Right lung (tissue), 5 donors: Measurements from ENCODE around the gene POLR3E. TPM values are rescaled to one million over a fixed set of nuclear protein-coding genes. Genes with fewer than 3 reads are reported as not detected.
"Not testable (repeated sequence)": the region's sequence is repeated elsewhere in the genome, so short reads cannot be mapped to it uniquely, and the experiment has no call there.

Experiments
- DNase-seq, 2 donors: peaks; one replicate each; pipeline ENCODE4 v3.0.0-alpha.2; 2013
- polyA plus RNA-seq, 5 donors: library from polyadenylated mRNA; unstranded; fragments of 120-200 nt; gene quantifications; one replicate each; pipeline versions ENCODE4 v1.2.1 to v1.2.3, GENCODE V29; 2013; ENCODE audit warnings: inconsistent platforms in 1 of 5, low replicate concordance in 1 of 5; ENCODE audit not compliant: insufficient read length in 5 of 5, insufficient read depth in 1 of 5

The POLR3E gene
- polyA plus RNA-seq, 5 donors, result 48.8 to 65.6 (median 49.7) TPM

DNA sequence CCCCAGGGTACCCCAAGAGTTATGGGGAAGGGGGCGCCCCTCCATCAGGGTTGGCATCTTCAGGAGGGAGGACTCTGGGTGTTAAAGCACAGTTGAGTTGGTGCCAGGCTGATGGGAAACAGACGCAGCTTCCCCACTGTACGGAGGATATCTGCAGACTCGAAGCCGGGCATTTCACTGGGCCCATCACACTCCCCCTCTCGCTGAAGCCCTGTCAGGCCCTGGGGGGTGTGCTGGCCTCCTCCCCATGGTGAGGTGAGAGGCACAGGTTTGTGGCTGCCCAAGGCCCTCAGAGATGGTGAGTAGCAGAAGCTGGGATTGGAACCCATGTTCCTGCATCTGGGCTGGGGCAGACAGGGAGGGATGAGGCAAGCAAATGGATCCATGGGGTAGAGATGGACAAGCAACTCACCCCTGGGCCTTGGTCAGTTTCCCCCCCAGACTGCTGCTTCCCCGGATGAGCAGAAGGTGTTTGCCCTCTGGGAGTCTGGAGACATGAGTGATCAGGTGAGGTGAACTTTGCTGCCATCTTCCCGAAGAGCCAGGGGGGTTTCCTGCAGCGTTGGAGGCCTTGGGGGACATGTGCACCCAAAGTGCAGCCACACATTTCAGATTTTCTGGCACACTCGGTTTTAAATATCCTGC lies 31.0 kb downstream of the POLR3E start:
- DNase-seq, result no peak

DNA sequence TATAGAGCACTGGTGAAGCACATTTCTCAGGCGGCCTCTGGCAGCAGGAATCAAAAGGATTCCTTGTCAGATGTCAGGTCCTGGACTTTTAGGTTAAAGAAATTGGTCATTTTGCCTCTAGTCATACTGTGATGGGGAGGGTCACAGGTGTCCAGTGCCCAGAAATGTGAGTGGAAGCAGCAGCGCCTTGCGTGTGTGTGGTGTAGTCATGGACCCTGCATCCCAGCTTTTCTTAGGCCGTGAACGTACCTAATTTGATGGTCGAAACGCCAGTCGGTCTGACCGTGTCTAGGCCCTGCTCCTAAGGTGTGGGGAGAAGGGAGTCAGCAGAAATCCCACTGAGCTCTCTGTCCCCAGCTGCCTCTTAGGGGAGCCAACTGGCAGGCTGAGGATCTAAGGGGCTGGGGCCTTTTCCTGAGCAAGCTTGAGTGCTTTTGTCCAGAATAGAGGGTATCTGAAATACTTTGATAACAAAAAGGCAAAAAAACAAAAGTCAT lies 32.0 kb downstream of the POLR3E start:
- no peak for DNase-seq

DNA sequence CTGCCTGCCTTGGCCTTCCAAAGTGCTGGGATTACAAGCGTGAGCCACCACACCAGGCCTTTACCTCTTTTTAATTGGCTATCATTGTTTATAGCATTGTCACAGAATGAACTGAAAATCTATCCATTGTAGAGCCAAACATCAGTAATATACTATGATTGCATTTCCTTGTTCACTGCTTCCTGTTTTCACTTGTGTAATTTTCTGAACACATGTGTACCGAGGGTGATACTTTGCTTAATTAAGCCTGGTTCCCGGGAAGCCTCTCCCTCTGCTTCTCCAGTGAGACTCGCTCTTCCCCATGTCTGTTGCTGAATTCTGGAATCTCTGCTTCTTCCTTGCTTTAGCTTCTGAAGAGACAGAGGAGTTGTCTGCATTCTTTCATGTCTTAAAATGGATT lies 33.1 kb downstream of the POLR3E start:
- no peak for DNase-seq

DNA sequence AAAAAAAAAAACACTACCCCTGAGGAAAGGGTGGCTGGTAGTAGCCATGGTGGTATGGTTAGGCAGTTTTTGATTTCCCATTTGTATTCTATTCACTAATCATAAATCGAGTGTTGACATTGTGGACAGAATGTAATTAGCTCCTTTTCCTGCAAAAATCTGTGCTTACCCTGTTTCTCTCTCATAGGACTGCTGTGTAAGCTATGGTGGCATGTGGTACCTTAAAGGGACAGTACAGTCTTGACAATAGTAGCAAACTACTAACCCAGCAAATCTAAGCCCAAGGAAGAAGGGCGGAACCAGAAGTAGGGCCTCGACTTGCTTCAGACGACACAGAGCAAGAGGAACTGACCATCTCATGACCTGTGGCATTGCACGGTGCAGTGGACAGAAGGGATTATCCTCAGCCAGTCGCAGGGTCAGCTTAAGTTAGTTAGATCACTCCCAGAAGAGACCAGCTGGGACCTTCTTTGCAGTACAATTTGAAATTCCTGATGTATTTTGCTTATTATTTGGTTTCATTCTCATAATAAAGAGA lies 36.3 kb downstream of the POLR3E start:
- no peak for DNase-seq

DNA sequence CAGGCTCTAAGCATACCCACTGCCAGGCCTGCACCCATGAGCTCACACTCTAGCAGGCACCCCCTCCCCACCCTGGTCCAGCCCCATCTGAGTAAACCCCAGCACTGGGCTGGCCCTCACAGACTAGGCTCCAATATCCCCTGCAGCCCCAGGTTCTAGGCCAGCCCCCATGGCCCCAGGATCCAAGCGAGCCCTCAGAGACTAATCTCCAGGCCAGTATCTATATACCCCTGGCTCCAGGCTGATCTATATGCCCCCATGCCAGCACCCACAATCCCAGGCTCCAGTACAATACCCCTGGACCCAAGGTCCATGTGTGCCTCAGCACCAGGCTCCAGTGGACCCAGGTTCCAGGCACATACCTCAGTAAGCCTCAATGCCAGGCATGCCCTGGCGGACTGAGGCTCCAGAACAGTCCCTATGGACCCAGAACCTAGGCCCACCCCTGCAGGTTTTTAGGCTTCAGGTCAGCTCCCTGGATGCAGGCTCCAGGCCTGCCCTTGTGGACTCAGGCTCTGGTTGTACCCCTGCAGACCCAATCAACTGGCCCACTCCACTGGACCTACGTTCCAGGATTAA lies 38.5 kb downstream of the POLR3E start:
- no peak for DNase-seq

DNA sequence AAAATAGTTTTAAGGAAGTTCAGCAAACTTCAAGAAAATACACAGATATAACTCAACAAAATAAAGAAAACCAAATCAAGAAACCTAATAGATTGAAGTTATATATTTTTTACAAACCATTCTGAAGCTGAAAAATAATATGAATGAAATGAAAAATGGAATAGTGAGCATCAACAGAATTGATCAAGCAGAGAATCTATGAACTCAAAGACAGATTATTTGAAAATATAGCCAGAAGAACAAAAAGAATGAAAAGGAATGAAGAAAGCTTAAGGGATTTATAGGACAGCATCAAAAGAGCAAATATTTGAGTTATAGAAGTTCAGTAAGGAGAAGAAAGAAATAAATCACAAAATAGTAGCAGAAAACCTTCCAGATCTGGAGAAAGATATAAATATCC lies 39.4 kb downstream of the POLR3E start:
- DNase-seq, result no peak

DNA sequence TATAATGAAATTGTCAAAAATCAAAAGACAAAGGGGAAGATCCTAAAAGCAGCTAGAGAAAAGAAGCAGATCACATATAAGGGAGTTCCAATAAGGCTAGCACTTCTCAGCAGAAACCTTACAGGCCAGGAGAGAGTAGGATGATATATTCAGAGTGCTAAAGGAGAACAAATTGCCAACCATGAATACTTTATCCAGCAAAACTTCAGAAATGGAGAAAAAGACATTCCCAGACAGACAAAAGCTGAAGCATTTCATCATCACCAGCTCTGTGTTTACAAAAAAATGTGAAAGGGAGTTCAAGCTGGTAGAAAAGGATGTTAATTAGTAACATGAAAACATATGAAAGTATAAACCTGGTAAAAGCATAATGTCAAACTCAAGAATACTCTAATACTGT lies 39.8 kb downstream of the POLR3E start:
- DNase-seq, result no peak

DNA sequence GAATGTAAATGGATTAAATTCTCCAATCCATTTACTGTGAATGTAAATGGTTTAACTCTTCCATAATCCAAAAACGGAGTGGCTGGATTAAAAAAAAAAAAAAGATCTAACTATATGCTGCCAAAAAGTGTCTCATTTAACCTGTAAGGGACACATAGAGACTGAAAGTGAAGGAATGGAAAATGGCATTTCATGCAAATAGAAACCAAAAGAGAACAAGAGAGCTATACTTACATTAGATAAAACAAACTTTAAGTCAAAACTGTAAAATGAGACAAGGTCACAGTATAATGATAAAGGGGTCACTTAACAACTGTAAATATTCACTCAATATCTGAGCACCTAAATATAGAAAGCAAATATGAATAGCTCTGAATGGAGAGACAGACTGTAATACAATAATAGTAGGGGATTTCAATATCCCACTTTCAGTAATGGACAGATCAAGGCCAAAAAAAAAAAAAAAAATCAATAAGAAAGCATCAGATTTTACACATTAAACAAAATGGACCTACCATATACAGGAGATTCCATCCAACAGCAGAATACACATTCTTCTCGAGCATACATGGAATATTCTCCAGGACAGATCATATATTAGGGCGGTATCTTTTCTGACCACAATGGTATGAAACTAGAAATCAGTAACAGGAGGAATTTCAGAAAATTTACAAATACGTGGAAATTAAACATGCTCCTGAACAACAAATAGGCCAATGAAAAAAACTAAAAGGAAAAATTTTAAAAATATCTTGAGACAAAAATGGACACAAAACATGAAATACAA lies 40.8 kb downstream of the POLR3E start:
- no peak for DNase-seq

DNA sequence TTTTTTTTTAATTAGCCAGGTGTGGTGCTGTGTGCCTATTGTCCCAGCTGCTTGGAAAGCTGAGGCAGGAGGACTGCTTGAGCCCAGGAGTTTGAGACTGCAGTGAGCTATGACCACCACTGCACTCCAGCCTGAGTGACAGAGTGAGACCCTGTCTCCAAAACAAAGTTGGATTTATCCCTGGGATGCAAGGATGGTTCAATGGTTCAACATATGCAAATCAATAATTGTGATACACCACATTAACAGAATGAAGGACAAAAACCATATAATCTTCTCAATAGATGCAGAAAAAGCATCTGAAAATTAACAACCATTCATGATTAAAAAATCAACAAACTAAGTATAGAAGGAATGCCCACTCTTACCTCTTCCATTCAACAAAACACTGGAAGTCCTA lies 43.7 kb downstream of the POLR3E start:
- DNase-seq, result no peak

DNA sequence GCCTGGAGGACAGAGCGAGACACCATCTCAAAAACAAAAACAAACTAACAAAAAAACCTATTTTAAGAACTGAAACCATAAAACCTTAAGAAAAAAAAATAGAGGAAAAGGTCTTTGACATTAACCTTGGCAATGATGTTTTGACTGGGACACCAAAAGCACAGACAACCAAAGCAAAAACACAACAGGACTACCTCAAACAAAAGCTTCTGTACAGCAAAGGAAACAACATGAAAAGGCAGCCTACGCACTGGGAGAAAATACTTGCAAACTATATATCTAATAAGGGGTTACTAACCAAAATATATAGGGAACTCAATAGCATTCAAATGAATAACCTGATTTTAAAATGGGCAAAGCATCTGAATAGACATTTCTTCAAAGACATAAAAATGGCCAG lies 44.9 kb downstream of the POLR3E start:
- DNase-seq, result no peak

DNA sequence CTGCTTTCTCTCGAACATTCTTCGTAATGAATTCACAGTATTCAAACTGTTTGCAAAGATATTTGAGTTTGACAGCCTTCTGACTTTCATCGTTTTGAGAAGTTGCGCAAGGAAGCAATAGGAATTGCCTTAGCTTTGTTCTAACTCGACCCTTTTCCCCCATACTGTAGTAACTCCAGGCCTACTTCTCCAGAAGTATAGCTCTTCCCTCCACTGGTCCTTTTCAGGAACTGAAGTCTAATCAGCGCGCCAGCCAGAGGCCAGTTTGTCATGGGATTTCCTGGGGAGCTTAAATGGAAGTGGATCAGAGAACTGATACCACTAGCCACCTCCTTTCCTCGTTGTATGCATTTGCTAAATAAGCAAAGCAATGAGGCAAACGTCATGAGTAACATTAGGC lies 49.3 kb downstream of the POLR3E start:
- DNase-seq, result no peak

DNA sequence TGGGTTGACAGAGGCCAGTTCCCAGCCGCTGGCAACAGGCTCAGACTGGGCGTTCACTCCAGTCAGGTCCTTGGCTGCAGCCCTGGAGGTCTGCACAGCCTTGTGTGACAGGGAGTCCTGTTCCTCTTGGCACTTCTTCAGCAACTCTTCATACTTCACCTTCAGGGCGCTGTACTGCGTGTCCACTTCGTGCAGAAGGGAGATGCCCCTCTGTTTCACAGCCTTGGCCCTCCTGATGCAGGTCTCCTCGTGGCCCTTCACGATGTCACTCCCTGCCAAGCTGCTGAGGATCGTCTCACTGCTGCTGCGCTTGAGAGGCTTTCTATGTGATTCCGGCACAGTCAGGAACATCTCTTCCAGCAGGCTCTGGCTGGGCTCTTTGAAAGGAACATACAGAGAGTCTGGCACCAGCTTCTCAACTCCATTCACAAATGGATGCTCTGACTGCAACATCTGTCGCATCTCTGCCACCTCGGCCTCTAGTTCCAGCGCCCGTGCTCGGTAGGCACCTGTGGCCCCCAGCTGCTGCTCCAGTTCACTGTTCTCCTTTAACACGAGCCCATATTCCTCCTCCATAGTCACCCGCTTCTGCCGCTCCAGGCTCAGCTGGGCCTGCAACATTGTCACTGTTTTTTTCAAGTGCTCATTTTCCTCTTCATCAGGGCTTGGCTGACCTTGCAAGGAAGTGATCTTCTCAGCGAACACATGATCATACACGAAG lies 50.1 kb downstream of the POLR3E start:
- no peak for DNase-seq

DNA sequence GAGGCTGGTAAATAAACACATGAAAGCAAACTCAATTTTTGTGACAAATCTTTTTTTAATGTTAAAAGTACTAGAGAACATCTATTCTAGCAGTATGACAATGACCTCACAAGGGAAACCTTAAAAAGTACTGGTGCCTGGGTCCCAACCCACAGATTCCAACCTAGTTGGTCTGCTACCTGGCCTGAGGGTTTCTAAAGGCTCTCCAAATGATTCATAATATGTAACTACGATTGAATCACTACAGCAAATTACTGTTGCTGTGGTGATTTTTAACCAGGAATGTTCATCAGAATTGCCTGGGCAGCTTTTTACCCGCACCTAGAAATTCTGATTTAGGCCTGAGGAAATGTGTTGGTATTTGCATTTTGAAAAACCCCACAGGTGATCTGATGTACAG lies 51.1 kb downstream of the POLR3E start:
- DNase-seq, result no peak

DNA sequence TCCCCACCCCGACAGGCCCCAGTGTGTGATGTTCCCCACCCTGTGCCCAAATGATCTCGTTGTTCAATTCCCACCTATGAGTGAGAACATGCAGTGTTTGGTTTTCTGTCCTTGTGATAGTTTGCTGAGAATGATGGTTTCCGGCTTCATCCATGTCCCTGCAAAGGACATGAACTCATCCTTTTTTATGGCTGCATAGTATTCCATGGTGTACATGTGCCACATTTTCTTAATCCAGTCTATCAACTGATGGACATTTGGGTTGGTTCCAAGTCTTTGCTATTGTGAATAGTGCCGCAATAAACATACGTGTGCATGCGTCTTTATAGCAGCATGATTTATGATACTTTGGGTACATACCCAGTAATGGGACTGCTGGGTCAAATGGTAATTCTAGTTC lies 53.8 kb downstream of the POLR3E start:
- DNase-seq, result not testable (repeated sequence)

DNA sequence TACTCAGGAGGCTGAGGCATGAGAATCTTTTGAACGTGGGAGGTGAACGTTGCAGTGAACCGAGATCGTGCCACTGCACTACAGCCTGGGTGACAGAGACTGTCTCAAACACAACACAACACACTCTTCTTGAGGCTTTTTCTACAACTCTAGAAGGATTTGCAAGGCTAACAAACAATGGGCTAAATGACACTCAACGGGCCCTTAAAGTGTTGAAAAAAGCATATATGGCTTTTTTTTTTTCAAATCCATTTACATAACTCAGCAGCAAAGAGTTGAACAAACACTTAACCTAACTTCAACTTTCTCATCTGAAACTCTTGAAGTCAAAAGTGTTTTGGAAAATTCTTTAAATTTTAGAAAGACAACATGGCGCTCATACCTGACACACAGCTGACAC lies 54.9 kb downstream of the POLR3E start:
- DNase-seq, result no peak

DNA sequence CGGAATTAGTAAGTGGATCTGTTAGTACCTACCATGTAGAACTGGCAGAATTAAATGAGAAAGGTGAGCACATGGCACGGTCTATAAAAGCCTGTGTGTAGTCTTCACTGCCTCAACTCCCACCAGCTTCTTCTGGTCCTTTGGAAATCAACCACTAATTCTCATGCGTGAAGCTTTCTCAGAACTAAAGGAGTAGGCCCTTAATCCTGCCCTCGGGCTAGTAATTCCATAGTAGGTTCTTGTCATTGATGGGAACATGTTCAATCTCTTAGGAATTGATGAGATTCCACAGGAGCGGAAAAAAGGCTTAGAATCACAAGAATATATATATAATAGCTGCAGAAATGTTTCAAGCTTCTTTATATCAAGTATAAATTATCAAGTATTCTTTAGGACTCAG lies 55.5 kb downstream of the POLR3E start:
- DNase-seq, result no peak

DNA sequence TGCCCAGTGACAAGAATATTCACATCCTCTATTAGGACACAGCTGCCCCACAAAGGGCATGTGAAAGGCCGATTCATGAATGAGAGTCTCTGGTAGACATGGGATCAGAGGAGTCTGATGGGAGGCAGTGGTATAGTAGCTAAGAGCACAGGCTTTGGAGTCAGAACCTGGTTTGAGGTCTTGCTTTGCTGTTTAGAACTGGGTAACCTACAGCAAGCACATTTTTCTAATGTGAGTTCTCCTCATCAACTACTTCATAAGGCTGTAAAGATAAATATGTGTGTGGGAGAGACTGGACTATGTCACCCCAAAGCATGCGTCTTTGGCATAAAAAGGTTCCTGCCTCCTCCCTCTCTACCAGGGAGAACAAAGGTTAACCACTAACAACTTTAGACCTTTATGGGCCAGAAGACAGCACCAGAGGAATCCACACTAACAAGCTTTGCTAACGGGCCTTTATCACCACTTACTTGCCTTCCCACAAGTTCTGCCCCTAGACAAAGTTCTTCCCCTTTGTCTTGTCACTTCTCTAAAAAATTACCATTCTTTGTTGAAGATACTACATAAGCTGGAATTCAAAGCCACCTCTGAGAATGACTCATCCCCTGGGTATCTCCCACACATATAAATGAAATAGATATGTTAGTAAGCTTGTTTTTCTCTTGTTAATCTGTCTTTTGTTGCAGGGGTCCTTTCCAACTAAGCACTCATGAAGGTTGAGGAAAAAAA lies 56.1 kb downstream of the POLR3E start:
- no peak for DNase-seq

DNA sequence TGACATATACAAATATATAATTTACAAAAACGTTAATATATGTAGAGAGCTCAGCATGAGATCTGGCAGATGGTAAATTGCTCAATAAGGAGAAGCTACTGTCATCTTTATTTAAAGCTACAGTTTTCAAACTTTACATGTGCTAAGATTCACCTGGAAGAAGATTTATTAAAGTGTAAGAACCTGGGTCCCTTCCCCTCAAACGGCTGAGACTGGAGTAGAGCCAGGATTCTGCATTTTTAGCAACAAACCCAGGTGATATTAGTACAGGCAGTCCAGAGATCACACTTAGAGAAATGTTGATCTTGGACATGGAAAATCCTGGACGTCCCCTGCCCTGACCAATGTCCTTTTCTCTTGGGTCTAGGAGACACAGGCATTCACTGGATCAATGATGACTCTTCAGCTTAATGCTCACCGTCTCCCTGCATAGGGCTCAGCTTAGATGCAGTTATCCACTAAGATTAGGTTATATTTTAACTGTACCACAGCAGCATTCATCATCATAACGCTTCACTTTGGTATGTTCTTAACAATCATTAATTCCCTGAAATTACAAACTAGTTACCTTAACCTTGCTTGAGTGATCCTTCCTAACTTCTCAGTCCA lies 56.8 kb downstream of the POLR3E start:
- DNase-seq, result no peak

DNA sequence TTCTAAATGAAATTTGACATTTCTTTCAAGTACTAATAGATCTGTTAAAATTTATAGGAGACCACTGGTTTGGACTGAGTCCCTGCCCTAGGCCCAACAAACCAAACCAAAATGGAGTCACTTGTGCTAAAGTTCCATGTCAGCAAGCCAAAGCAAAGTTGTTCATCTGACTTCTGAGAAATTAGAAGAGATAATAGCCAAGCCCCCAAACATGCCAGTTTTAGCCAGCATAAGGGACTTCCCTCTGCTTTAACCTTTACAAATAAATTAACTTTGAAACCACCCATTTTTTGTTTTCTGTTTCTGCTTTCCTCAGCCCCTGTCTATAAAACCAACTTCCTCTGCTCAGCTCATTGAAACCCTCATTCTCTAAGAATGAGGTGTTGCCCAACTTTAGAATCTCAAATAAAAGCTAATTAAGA lies 58.3 kb downstream of the POLR3E start:
- DNase-seq, result no peak

DNA sequence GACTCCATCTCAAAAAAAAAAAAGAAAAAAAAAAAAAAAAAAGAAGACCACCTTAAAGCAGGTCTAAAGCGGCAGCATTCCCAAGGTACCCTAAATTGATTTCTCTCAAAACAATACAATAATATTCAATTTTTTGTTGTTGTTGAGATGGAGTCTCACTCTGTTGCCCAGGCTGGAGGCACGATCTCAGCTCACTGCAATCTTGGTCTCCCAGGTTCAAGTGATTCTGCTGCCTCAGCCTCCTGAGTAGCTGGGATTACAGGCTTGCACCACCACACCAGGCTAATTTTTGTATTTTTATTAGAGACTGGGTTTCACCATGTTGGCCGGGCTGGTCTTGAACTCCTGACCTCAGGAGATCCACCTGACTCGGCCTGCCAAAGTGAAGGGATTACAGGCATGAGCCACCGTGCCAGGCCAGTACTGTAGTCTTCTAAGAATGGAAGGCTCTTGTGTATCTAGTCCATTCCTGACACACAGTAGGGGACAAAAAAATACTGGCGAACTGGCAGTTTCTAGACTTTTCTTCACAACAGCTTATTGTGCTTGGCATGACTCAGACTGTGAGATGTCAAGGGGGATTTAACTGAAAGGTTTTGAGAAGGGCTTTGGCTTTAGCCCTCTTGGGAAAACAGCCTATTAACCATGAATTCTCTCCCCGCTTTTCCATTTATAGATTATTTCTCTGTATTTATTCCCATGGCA lies 59.9 kb downstream of the POLR3E start:
- DNase-seq, result no peak

DNA sequence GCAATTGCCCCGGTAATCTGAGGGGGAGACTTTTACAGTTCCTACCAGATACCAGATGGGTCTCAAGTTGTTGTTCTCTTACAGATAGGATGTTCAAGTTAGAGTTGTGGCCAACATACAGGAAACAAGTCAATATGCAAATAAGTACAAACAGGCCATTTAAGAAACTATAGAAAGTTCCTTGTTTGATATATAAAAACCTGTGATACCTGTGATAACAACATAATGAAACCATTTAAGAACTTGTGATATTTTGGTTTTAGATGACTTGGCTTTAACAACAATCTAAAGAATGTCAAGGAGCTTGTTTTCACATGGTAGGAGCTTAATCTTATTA lies 60.4 kb downstream of the POLR3E start:
- DNase-seq, result no peak
